GM12873 (cell line): ENCODE measurements around the gene ROBO2.

Experiments used
- CTCF ChIP-seq: IDR thresholded peaks from 2 replicates; pipeline ENCODE4 v1.5.1; 2012; ENCODE audit warnings: low read depth, mild to moderate bottlenecking, moderate library complexity, low read length, control low read depth; ENCODE audit not compliant: insufficient read depth; ENCODE audit errors: missing control alignments

ROBO2 gene

GRCh38 chr3:77699125-77699691 is 659.3 kb downstream of the ROBO2 start:
- TF ChIP-seq CTCF: no peak
